Measurements from ENCODE around the gene CHAF1A.

DNA sequence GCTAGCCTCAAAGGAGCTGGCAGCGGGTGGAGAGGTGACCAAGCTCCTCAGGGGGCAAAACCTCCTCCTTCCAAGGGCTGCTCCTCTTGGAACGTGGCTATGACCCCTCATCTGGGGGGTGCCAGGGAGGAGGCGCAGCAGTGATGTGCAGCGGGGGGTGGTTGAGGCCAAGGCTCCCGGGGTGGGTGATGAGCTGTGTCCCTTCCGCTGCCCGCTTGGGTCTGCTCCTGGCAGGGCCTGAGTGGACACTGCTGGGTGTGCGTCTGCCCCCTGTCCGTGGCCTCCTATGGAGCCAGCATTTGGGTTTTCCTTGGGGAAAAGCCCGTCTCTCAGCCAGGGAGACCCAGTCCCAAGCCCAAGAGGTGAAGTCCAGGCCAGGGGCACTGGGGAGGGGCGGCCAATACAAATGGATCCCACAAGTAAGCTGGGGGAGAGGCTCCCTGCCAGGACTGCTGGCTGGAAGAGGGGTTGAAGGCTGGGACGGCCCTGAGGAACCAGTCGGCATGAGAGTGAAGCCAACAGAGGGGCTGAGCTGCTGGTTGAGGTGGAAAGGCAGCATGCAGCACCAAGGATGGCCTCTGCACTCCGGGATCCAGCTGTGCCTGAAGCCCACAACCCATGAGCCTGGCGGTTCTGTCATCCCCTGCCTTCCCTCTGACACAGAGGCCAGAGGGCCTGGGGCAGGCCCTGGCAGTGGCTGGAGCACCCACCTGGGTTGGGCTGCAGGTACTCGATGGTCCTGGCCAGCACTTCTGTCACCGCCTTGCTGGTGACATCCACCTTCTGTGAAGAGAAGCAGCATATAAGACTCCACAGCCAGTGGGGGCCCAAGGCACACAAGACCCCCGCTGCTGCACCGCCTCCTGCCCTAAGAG lies 36.4 kb upstream of the CHAF1A start:
- no peak for TF ChIP-seq EP300 (IDR thresholded peaks at IDR 0.05; ENCODE audit: low read depth)
- TF ChIP-seq POLR2A (IDR thresholded peaks at IDR 0.05): no peak
